Measurements from ENCODE around the gene WWOX. TPM values are rescaled to one million over a fixed set of nuclear protein-coding genes. Genes with fewer than 3 reads are reported as not detected.

The WWOX gene
- total and polyA plus RNA-seq, 2 experiments from 2014 or later: 22.1 to 123 TPM

DNA sequence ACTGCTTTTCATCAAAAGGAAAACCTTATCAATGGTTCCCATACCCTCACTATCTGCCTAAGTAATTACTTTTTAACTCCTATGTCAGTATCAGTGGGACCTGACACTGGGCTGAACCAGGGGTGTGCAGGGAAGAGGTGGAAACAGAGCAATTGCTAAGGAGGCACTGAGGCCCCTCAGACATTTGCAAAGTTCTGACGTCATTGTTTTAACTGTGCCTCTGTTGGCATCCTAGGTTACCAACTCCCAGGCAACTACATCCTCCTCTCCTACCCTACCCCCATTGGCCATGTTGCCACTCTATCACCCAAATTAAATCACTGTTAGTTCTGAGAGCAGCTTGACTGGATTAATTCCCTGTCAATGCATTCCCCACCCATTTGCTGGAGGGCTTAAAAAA, 8.0 kb upstream of the WWOX start:
- no peak overlapping the region for H3K27ac ChIP-seq
- TF ChIP-seq, protein P1, sequence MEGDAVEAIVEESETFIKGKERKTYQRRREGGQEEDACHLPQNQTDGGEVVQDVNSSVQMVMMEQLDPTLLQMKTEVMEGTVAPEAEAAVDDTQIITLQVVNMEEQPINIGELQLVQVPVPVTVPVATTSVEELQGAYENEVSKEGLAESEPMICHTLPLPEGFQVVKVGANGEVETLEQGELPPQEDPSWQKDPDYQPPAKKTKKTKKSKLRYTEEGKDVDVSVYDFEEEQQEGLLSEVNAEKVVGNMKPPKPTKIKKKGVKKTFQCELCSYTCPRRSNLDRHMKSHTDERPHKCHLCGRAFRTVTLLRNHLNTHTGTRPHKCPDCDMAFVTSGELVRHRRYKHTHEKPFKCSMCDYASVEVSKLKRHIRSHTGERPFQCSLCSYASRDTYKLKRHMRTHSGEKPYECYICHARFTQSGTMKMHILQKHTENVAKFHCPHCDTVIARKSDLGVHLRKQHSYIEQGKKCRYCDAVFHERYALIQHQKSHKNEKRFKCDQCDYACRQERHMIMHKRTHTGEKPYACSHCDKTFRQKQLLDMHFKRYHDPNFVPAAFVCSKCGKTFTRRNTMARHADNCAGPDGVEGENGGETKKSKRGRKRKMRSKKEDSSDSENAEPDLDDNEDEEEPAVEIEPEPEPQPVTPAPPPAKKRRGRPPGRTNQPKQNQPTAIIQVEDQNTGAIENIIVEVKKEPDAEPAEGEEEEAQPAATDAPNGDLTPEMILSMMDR (IDR thresholded peaks at IDR 0.05; ENCODE audit: low read depth, low read length): no peak
- no peaks in the 10 kb centered on the region for H3K4me1 ChIP-seq (ENCODE audit: low read depth)
- no peak overlapping the region for H3K4me3 ChIP-seq
- no peaks in the 10 kb centered on the region for H3K36me3 ChIP-seq
- H3K9me3 ChIP-seq (ENCODE audit: low read depth): no peaks in the 10 kb centered on the region
- no peaks in the 10 kb centered on the region for H3K27me3 ChIP-seq
- no peak for DNase-seq (ENCODE audit: low read depth in 1 of 2, low spot score in 1 of 2)

DNA sequence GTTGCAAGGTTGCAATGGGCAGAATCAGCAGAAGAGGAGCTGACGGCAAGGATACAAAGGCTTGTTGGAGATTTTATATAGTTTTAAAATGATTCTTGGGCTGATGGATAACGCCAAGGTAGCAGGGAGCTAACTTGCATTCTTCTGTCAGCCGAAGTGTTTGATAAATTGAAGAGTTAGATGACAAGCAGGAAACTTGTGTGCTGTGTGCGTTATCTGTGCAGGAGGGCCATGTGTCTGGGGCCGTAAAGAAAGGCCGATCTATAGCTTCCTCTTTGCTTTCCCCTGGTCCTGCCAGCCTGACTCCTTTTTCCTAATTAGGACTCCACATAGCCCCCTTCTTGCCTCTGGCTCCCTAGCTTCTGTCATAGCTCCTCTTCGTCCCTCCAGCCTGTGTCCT, 6.7 kb upstream of the WWOX start:
- no peaks in the 10 kb centered on the region for H3K27me3 ChIP-seq
- H3K27ac ChIP-seq: no peak overlapping the region
- no peaks in the 10 kb centered on the region for H3K4me1 ChIP-seq (ENCODE audit: low read depth)
- TF ChIP-seq, protein P1 (IDR thresholded peaks at IDR 0.05; ENCODE audit: low read depth, low read length): no peak
- no peaks in the 10 kb centered on the region for H3K9me3 ChIP-seq (ENCODE audit: low read depth)
- no peak for DNase-seq (ENCODE audit: low read depth in 1 of 2, low spot score in 1 of 2)
- H3K4me3 ChIP-seq: no peak overlapping the region
- no peaks in the 10 kb centered on the region for H3K36me3 ChIP-seq

DNA sequence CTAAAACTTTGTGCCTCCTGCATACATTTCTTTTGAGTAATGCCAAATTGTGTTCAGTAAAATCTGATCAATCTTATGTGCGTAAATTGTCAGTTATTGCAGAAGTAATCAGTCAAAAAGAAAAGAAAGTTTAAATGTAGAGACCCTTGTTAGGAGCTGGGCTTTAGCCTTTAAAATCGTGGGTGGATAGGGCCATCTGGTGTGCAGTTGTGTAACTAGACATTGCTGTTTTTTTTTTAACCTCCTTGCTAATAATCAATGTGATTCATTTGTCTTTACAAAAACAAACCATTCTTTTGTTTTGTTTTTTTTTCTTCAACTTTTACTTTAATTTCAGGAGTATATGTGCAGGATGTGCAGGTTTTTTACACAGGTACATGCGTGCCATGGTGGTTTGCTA, 5.3 kb upstream of the WWOX start:
- no peak for DNase-seq (ENCODE audit: low read depth in 1 of 2, low spot score in 1 of 2)
- H3K36me3 ChIP-seq: no peaks in the 10 kb centered on the region
- H3K27ac ChIP-seq: no peak overlapping the region
- H3K9me3 ChIP-seq (ENCODE audit: low read depth): no peaks in the 10 kb centered on the region
- no peak overlapping the region for H3K4me3 ChIP-seq
- no peaks in the 10 kb centered on the region for H3K27me3 ChIP-seq
- no peaks in the 10 kb centered on the region for H3K4me1 ChIP-seq (ENCODE audit: low read depth)
- TF ChIP-seq, protein P1 (IDR thresholded peaks at IDR 0.05; ENCODE audit: low read depth, low read length): no peak

DNA sequence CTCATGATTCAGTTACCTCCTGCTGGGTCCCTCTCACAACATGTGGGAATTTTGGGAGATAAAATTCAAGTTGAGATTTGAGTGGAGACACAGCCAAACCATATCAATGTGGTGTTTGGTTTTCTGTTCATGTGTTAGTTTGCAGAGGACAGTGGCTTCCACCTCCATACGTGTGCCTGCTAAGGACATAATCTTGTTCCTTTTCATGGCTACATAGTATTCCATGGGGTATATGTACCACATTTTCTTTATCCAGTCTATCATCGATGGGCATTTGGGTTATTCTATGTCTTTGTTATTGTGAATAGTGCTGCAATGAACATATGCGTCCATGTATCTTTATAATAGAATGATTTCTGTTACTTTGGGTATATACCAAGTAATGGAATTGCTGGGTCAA, 4.5 kb upstream of the WWOX start:
- H3K27ac ChIP-seq: no peak overlapping the region
- no peak for DNase-seq (ENCODE audit: low read depth in 1 of 2, low spot score in 1 of 2)
- H3K27me3 ChIP-seq: no peaks in the 10 kb centered on the region
- H3K36me3 ChIP-seq: no peaks in the 10 kb centered on the region
- no peak overlapping the region for H3K4me3 ChIP-seq
- no peaks in the 10 kb centered on the region for H3K9me3 ChIP-seq (ENCODE audit: low read depth)
- TF ChIP-seq, protein P1 (IDR thresholded peaks at IDR 0.05; ENCODE audit: low read depth, low read length): no peak
- no peaks in the 10 kb centered on the region for H3K4me1 ChIP-seq (ENCODE audit: low read depth)

DNA sequence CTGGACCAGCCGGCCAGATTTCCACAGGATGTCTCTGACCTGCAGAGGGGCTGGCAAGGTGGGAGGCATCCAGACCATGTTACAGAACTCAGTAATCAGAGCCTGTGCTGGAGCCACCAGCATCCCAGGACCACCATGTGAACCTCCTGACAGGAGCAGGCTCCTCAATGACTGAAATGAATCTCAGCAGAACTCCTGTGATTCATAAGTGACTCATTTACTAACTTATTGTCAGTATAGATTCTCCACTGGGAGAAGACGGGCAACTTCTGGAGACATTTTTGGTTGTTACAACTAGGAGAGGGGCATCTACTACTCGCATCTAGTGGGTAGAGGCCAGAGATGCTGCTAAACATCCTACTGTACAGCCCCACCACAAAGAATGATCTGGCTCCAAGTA, 3.1 kb upstream of the WWOX start:
- Histone ChIP-seq H3K27ac (no peak overlapping the region), H3K9me3 (ENCODE audit: low read depth) (no peaks in the 10 kb centered on the region), H3K4me3 (no peak overlapping the region), H3K36me3 (no peaks in the 10 kb centered on the region), H3K27me3 (no peaks in the 10 kb centered on the region), H3K4me1 (ENCODE audit: low read depth) (no peaks in the 10 kb centered on the region)
- DNase-seq (ENCODE audit: low read depth in 1 of 2, low spot score in 1 of 2): no peak
- TF ChIP-seq, protein P1 (IDR thresholded peaks at IDR 0.05; ENCODE audit: low read depth, low read length): no peak

DNA sequence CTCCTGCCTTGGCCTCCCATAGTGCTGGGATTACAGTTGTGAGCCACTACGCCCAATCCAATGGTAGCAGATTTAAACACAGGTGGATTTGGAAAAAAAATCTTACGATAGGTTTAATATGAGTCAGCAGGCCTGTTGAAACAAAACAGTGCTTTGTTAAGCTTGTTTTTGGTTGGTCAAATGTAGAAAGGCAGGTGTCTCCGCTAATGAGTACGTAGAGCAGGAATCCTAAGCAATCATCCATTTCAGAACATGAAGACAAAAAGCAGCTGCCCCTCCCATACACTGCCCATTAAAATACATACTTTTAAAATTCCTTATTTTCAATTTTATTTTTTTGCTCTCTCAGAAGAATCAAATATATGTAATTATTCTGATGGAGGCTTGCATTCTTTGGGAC, 1.9 kb upstream of the WWOX start:
- Histone ChIP-seq H3K9me3 (ENCODE audit: low read depth) (no peaks in the 10 kb centered on the region), H3K4me1 (ENCODE audit: low read depth) (no peaks in the 10 kb centered on the region), H3K4me3 (no peak overlapping the region), H3K27me3 (no peaks in the 10 kb centered on the region), H3K36me3 (no peaks in the 10 kb centered on the region), H3K27ac (no peak overlapping the region)
- TF ChIP-seq, protein P1 (IDR thresholded peaks at IDR 0.05; ENCODE audit: low read depth, low read length): no peak
- DNase-seq (ENCODE audit: low read depth in 1 of 2, low spot score in 1 of 2): no peak
